BJ (cell line): ENCODE data around the gene TIAL1. TPM values are rescaled to one million over a fixed set of nuclear protein-coding genes. Genes with fewer than 3 reads are reported as not detected.

ENCODE experiments used
- CTCF ChIA-PET: fragments of 350-600 bp; formaldehyde crosslinking; extraction: SDS; loops from one replicate; lab custom pipeline; 2021; ENCODE audit warnings: antibody characterized with exemption, inconsistent platforms; lab: Yijun Ruan, JAX
- POLR2A ChIA-PET: fragments of 300-600 bp; sonication (Branson Sonifier 250); formaldehyde crosslinking; extraction: SDS; loops from one replicate; lab custom pipeline; 2021; ENCODE audit warnings: antibody characterized with exemption; lab: Charles Lee
- DNase-seq: peaks from one replicate; pipeline ENCODE4 v3.0.0-alpha.2; 2011; ENCODE audit warnings: low read depth
- H3K27me3 ChIP-seq: 2 replicates; pipeline ENCODE4 v1.6.0; 2011; ENCODE audit warnings: low read length; ENCODE audit not compliant: control insufficient read depth, insufficient read depth
- H3K36me3 ChIP-seq: 2 replicates; pipeline ENCODE4 v1.5.1; 2011; ENCODE audit warnings: low read length; ENCODE audit not compliant: control insufficient read depth, insufficient read depth
- H3K4me3 ChIP-seq: 2 replicates; pipeline ENCODE4 v1.5.1; 2011; ENCODE audit warnings: low read depth, mild to moderate bottlenecking, control low read depth, low read length
- CTCF ChIP-seq: IDR thresholded peaks from 2 replicates; pipeline ENCODE4 v1.5.1; 2011; ENCODE audit warnings: low read depth, mild to moderate bottlenecking, control low read depth, inconsistent platforms, low read length, moderate library complexity; ENCODE audit not compliant: insufficient read depth
- polyA plus RNA-seq: library from polyadenylated mRNA; depleted of rRNA; stranded (reverse); fragments of >200 nt; gene quantifications from 2 replicates; pipeline ENCODE4 v1.2.3, GENCODE V29; 2011

The TIAL1 gene
- polyA plus RNA-seq, 1 experiment: 39.9 TPM

DNA sequence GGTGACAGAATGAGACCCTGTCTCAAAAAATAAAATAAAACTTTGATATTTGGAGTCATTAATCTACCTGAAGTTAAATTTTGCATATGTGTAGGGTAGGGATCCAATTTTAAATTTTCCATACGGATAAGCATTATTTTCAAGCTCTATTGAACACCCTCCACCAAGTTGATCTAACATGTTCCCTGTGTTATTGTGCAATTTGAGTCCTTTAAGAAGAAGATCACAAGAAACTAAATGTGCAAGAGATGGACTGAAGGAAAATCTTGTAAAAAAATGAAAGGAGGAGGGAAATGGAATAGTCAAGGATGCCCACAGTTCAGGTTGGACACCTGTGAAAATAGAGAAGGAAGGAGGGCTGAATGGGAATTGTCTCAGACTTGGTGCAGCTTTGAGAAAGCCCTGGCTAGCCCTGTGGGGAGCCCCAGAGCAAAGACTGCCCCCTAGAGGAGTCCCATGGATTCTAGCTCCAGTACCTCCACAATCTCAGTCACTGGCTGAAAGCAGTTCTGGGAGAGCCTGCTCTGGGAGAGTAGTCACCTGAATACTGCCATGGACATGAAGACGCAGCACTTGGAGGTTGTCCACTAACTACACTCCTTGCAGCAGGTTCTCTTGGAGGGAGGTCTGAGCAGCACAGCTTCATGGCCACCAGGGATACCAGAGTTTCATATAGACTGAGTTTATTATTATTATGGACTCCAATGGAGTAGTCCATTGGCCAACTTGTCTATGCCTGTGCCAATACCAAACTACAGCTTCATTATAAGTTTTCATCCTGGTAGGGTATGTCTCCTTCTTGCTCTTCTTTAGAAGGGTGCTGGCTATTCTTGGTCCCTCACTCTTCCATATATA is 5.7 kb upstream of the TIAL1 start:
- CTCF ChIA-PET: interaction anchor here (0.6 to 2.3 kb wide), 14 partner anchors 10 to 463 kb away, joined by 3 to 20 read pairs (median 3); partner anchors contain the start of genes BAG3 and RGS10
- Histone ChIP-seq H3K36me3 (no peaks in the 10 kb centered on the region), H3K27me3 (no peaks in the 10 kb centered on the region), H3K4me3 (no peak overlapping the region)
- DNase-seq: no peak
- POLR2A ChIA-PET: interaction anchor here (0.5 kb wide), 1 partner anchor 394 kb away, joined by 3 read pairs; no protein-coding TSS in a partner anchor
- TF ChIP-seq CTCF: peak; percentile 69

DNA sequence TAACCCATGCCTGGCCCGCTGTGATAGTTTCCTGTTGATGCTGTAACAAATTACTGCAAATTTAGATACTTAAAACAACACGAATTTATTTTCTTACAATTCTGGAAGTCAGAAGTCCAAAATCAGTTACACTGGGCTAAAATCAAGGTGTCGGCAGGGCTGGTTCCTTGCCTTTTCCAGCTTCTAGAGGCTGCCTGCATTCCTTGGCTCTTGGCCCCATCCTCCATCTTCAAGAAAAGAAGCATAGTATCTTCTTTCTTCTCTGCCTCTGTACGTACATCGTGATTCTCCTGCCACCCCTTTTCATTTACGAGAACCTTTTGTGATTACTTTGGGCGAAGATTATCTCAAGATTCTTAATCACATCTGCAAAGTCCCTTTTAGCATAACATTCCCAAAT is 1.6 kb upstream of the TIAL1 start:
- TF ChIP-seq CTCF: no peak
- ChIA-PET CTCF (interaction anchor here (1.6 kb wide), 1 partner anchor 10 kb away, joined by 3 read pairs; no protein-coding TSS in a partner anchor), POLR2A (no interaction called here)
- Histone ChIP-seq H3K27me3 (no peaks in the 10 kb centered on the region), H3K36me3 (no peaks in the 10 kb centered on the region), H3K4me3 (no peak overlapping the region)
- DNase-seq: no peak

DNA sequence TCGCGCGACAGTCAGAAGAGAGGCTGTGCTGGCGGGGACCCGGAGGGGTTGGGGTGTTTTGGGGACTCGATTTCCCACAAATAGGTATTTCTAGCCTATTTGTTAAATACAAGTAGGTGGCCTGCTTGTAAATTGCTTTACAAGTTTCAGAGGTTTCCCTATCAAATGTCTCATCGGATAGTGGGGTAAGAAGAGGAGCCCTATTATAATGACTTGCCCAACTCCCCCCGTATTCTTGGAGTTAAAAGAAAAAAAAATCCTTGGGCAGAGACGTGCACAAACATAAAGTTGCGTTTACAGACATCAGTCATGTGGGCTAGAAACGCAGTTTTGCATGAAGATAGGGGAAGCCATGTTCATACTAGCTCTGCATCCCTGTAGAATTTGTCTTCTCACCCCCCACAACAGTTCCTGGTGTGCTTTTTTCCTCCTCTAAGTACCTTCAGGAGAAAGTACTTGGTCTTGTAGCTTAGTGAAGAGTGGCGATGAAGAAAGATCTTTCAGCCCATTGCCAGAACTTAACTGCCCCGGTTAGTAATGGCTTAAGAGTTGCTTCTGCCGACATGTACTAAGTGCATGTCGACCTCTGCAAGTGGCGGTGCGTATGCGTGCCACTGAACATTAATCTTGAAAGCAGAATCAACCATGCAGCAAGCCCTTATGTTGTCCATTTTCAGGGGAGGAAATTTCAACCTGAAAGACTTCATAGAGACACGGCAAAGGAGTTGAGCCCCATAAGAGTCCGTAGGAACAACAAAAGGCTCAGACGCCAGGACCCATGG is 832 bp upstream of the TIAL1 start:
- DNase-seq: no peak
- ChIA-PET CTCF (interaction anchor here (0.6 to 1.2 kb wide), 6 partner anchors 8 to 405 kb away, joined by 3 to 5 read pairs (median 4); no protein-coding TSS in a partner anchor), POLR2A (interaction anchor here (0.6 kb wide), 2 partner anchors 53 to 97 kb away, joined by 3 read pairs; partner anchors contain the start of gene BAG3)
- no peak for TF ChIP-seq CTCF
- no peaks in the 10 kb centered on the region for H3K27me3 ChIP-seq
- peak overlapping the region; percentile 32 for H3K4me3 ChIP-seq
- no peaks in the 10 kb centered on the region for H3K36me3 ChIP-seq

- TF ChIP-seq CTCF: no peak
- CTCF ChIA-PET: interaction anchor here (0.8 to 1.2 kb wide), 3 partner anchors 389 to 398 kb away, joined by 3 to 6 read pairs (median 4); partner anchors contain the start of gene GRK5
- Histone ChIP-seq H3K27me3 (no peaks in the 10 kb centered on the region), H3K36me3 (no peaks in the 10 kb centered on the region), H3K4me3 (peak overlapping the region; percentile 79)
- DNase-seq: no peak
- POLR2A ChIA-PET: interaction anchor here (0.7 to 1.0 kb wide), 2 partner anchors 55 to 423 kb away, joined by 3 read pairs; partner anchors contain the start of gene BAG3
Observed at GRCh38 chr10:119595676-119596515, 868 bp downstream of the TIAL1 start.
